AG08396 (cell line): ENCODE data around the gene LRRC4C.
"Not testable (repeated sequence)": the region's sequence is repeated elsewhere in the genome, so short reads cannot be mapped to it uniquely, and the experiment has no call there.

Source experiments
- DNase-seq: peaks from one replicate; pipeline ENCODE4 v3.0.0; 2012; ENCODE audit warnings: low spot score, mixed read lengths

The LRRC4C gene

GRCh38 chr11:40688369-40688768 is 771.1 kb downstream of the LRRC4C start:
- DNase-seq = no peak

GRCh38 chr11:40686765-40687164 is 772.7 kb downstream of the LRRC4C start:
- DNase-seq = no peak

GRCh38 chr11:40683010-40683409 is 776.4 kb downstream of the LRRC4C start:
- no peak for DNase-seq

- DNase-seq = no peak
Observed at GRCh38 chr11:40679276-40679675, 780.2 kb downstream of the LRRC4C start.

GRCh38 chr11:40647295-40647694 is 812.2 kb downstream of the LRRC4C start:
- DNase-seq = no peak

- no peak for DNase-seq
Observed at GRCh38 chr11:40642284-40642683, 817.2 kb downstream of the LRRC4C start.

- DNase-seq = no peak
Observed at GRCh38 chr11:40619654-40620053, 839.8 kb downstream of the LRRC4C start.

GRCh38 chr11:40606800-40607199 is 852.7 kb downstream of the LRRC4C start:
- no peak for DNase-seq

- no peak for DNase-seq
Observed at GRCh38 chr11:40602866-40603552, 856.4 kb downstream of the LRRC4C start.

GRCh38 chr11:40597546-40598113 is 861.8 kb downstream of the LRRC4C start:
- no peak for DNase-seq

GRCh38 chr11:40573254-40573891 is 886.1 kb downstream of the LRRC4C start:
- DNase-seq = no peak

GRCh38 chr11:40569947-40570531 is 889.4 kb downstream of the LRRC4C start:
- DNase-seq = no peak

GRCh38 chr11:40567392-40567791 is 892.1 kb downstream of the LRRC4C start:
- no peak for DNase-seq

- no peak for DNase-seq
Observed at GRCh38 chr11:40544162-40544561, 915.3 kb downstream of the LRRC4C start.

- DNase-seq = no peak
Observed at GRCh38 chr11:40542821-40543220, 916.6 kb downstream of the LRRC4C start.

GRCh38 chr11:40537734-40538133 is 921.7 kb downstream of the LRRC4C start:
- no peak for DNase-seq

- not testable (repeated sequence) for DNase-seq
Observed at GRCh38 chr11:40522080-40522479, 937.4 kb downstream of the LRRC4C start.

GRCh38 chr11:40517122-40517521 is 942.3 kb downstream of the LRRC4C start:
- DNase-seq = no peak

GRCh38 chr11:40514124-40514523 is 945.3 kb downstream of the LRRC4C start:
- no peak for DNase-seq

- DNase-seq = no peak
Observed at GRCh38 chr11:40513281-40513680, 946.2 kb downstream of the LRRC4C start.

- DNase-seq = no peak
Observed at GRCh38 chr11:40508303-40508702, 951.1 kb downstream of the LRRC4C start.

GRCh38 chr11:40506226-40506625 is 953.2 kb downstream of the LRRC4C start:
- DNase-seq = no peak

- no peak for DNase-seq
Observed at GRCh38 chr11:40491341-40491740, 968.1 kb downstream of the LRRC4C start.
